Testis (tissue), 2 donors: ENCODE data around the gene ACSM6.

ENCODE experiments used
- POLR2A ChIP-seq: fragments of 450-650 bp; IDR thresholded peaks from one replicate; pipeline ENCODE4 v1.6.1; 2017; ENCODE audit warnings: antibody characterized with exemption, mild to moderate bottlenecking, moderate library complexity
- TF ChIP-seq, protein P1 (sequence below), 3 experiments: fragments of 450-650 bp in 2 of 3; fragments of 200-600 bp in 1 of 3; sonication (generic) in 1 of 3; IDR thresholded peaks; one replicate each; pipeline ENCODE4 v1.5.1; 2016 to 2019; ENCODE audit warnings: antibody characterized with exemption in 3 of 3, mild to moderate bottlenecking in 2 of 3, moderate library complexity in 1 of 3

DNA sequence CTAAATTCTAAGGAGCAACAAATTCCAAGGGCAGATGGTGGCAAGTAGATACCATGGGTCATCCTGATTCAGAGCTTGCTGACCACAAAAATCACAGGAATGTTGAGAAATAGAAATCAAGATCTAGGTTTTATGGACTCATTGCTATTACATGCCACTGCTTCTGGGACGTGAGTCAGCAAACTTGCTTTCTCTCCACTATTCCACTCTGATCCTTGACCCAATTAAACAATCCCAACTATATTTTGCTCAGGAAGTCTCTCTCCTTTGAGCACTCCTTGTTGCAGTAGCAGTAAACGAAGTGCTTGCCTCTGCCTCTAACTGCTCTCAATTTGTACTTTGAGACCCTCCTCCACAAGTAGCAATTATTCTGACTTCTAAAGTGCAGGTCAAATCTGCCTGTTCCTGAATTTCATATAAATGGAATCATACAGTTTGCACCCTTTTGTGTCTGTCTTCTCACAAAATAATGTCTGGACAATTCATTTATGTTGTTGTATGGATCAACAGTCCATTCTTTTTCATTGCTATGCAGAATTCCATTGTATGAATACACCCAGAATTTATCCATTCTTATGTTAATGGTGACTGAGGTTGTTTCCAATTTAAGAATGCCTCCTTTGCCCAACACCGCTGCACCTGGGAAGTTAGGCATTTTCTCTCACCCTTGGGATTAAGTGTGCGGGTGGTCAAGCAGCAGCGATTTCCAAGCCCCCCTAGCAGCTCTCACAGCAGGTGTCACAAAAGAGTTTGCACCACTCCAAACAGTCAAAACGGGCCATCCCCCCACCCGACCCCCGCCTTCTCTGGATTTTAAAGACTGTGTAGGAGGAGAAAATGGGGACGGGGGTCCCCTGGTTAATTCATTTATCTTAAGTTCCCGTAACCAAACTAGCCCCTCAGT lies 35.9 kb downstream of the ACSM6 start:
- TF ChIP-seq, protein P1, sequence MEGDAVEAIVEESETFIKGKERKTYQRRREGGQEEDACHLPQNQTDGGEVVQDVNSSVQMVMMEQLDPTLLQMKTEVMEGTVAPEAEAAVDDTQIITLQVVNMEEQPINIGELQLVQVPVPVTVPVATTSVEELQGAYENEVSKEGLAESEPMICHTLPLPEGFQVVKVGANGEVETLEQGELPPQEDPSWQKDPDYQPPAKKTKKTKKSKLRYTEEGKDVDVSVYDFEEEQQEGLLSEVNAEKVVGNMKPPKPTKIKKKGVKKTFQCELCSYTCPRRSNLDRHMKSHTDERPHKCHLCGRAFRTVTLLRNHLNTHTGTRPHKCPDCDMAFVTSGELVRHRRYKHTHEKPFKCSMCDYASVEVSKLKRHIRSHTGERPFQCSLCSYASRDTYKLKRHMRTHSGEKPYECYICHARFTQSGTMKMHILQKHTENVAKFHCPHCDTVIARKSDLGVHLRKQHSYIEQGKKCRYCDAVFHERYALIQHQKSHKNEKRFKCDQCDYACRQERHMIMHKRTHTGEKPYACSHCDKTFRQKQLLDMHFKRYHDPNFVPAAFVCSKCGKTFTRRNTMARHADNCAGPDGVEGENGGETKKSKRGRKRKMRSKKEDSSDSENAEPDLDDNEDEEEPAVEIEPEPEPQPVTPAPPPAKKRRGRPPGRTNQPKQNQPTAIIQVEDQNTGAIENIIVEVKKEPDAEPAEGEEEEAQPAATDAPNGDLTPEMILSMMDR (IDR thresholded peaks at IDR 0.05) = no peak
- TF ChIP-seq POLR2A = no peak
